SH-SY5Y (cell line): Measurements from ENCODE around the gene DEDD2.

Experiments used
- GATA2 ChIP-seq: IDR thresholded peaks from 2 replicates; pipeline ENCODE4 v1.6.1; 2011; ENCODE audit warnings: mild to moderate bottlenecking, low read depth, low read length
- GATA3 ChIP-seq: IDR thresholded peaks from 2 replicates; pipeline ENCODE4 v1.6.1; 2011; ENCODE audit warnings: low read depth, mild to moderate bottlenecking, low read length, moderate library complexity

- TF ChIP-seq GATA2 (no peak), GATA3 (no peak)
These were observed 15.6 kb upstream of the DEDD2 start for GRCh38 chr19:42233106-42233505.
